ENCODE data around the gene VIPR1.

Gene VIPR1

DNA sequence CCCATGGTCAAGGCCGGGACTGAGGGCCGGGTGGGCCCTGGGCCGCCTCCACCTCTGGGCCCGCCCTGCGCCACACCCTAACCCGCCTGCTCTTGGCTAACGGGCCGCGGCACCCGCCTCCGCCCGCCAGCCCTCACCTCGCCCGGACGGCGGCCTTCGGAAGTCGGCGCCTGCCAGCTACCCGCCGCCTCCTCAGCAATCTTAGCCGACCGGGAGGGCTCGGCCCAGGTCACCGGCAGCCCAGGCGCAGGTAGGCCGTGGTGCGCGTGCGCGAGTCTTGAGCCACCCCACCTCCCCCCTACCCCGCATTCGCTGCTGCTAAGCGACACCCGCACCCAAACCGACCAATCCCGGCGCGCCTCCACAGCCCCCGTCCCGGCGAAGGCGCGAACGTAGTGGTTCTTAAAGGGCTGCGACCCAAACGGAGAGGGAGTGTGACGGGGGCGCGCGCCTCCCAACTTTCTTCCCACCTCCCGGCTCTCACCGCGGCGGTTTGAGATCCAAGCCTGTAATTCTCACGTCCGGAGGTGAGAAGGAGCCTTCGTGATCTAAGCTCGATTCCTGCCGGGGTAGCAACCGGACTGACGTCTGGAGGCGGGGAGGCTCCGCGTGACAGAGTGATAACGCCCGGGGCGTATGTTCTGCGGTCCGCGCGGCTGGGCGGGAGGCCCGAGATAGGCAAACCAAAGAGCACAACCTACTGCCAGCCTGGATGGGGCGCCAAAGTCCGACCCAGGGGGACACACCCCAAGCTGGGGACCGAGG is 79.4 kb downstream of the VIPR1 start, which contains the start of gene SEC22C:
TSS of gene SEC22C (minus strand) at position 259 of the 765 bp plus-strand sequence. CDS start 12,921 bp downstream, outside the sequence.
- peak; percentile 98 for DNase-seq

DNA sequence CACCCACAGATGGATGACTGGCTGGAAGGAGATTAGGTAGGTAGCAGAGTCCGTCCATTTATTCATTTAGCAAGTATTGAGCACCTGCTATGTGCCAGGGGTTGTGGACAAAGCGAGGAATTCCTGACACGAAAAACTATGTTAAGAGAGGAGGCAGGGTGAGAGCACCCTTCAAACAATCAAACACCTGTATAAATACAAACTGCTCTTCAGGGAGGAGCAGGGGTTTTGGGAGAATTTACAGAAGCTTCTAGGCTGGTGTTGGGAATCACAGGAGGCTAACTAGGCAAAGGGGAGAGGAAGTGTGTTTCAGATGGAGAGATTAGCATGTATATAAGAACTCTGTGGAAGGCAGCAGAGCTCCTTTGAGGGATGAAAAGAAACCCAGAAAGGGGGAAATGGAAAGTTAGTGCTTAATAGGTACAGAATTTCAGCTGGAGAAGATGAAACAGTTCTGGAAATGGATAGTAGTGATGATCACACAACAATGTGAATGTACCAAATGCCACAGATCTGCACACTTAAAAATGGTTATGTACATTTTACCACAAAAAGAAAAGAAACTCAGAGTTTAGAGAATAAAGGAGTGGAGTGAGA is 80.1 kb downstream of the VIPR1 start:
- DNase-seq, result no peak

Data from activated effector memory CD4-positive, alpha-beta T cell treated with anti-CD3 and anti-CD28 coated beads, Interleukin-2, amount 50 U/mL, for 16 hours (primary cell).